NCI-H460 (cell line): ENCODE data around the gene IL5RA. TPM values are rescaled to one million over a fixed set of nuclear protein-coding genes. Genes with fewer than 3 reads are reported as not detected.
A peak's percentile ranks its signal among the peaks of the same experiment; 100 is the strongest.

ENCODE experiments used
- DNase-seq: peaks from one replicate; pipeline ENCODE4 v3.0.0-alpha.2; 2016; ENCODE audit warnings: low read depth; ENCODE audit errors: extremely low read depth
- polyA plus RNA-seq: library from polyadenylated mRNA; depleted of rRNA; stranded (reverse); fragments of >200 nt; gene quantifications from 2 replicates; pipeline ENCODE4 v1.2.3, GENCODE V29; 2014; cell fraction: nucleus; rRNA removed
- total RNA-seq: library from RNA; depleted of rRNA; stranded (reverse); fragments of >200 nt; shearing (Covaris generic); gene quantifications from 2 replicates; pipeline ENCODE4 v1.2.3, GENCODE V29; 2014; rRNA removed

Gene IL5RA, protein sequence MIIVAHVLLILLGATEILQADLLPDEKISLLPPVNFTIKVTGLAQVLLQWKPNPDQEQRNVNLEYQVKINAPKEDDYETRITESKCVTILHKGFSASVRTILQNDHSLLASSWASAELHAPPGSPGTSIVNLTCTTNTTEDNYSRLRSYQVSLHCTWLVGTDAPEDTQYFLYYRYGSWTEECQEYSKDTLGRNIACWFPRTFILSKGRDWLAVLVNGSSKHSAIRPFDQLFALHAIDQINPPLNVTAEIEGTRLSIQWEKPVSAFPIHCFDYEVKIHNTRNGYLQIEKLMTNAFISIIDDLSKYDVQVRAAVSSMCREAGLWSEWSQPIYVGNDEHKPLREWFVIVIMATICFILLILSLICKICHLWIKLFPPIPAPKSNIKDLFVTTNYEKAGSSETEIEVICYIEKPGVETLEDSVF
- 0.06 TPM in 1 of 2 replicates, not detected in the other for total RNA-seq
- polyA plus RNA-seq = 0.03 TPM in 1 of 2 replicates, not detected in the other

DNA sequence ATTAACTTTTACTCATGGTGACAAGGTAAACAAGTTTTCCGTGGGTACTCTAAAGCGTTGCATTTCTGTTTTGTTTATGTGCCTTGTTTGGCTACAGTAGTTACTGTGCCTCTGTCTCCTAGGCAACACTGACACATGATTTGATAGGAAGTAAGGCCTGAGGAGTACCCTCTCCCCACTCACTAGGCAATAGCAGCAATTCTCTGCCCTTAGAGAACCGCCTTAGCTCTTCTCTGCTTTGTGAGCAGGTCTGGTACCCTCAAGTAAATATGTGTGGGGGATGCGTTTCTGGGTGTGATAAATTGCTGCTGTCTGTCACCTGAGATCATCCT is at the start of gene IL5RA:
IL5RA (minus strand) TSS at position 76 of the 332 bp plus-strand sequence. CDS start 5,390 bp downstream, outside the sequence.
- DNase-seq = no peak

DNA sequence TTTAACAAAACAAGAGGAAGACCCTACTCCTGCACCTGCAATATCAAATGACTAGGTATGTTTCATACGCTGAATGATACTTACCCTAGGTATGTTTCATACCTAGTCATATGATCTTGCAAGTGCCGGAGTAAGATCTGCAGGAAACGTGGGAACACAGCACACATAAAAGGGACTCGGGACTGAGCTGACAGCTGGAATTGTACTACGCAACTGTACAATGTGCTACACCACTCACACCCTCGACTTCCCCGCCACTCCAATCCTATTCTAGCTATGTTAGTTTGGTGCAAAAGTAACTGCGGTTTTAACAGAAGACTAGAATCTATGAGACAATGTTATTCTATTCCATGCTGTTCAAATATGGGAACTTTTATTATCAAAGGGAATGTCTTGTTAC is 47.3 kb upstream of the IL5RA start:
- DNase-seq = no peak

DNA sequence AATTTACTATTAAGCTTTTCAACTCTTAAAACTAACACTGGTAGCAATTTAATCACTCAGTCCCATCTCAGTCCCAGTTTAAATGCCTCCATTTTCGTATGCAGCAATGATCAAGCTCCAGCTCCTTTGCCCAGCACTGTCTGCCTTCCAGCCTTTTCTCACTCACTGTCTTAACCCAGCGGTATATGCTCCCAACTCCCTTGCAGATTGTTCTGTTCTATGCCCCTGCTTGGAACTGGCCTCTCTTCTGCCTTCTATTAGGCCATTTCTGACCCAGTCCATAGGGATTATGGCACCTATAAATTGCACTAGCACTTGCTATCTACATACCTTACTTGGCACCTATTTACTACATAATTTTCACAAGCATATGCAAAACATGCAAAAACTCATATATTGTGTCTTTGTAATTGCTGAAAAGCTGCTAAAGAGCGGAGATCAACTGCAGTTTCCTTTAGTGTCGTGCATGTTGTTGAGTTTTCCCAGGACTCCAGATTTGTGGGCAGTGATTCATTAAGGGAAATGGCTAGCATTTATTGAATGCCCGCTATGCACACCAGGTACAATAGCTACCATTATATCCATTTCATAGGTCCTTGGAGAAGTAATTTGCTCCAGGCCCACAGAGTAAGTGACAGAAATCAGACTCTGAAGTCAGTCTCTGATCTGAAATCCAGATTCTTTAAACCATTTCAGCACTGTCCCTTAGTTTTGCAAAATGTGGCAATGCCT is 44.9 kb upstream of the IL5RA start:
- no peak for DNase-seq

DNA sequence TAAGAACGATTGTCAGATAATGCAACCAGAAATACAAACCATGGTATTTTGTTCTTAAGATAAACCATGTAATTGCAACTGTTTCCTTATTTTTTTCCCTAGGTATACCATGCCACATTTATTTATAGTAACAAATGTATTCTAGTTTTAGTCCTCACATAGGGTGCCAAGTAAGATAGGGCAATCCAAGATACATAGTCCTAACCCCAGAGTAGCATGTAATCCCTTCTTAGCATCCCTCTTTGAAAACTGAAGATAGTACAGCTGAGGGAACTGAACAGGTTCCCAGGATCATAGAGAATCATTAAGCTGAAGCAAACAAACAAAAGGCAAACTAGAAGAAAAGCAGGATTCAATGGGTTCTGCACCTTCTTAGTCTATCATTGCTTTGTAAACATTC is 41.3 kb upstream of the IL5RA start:
- no peak for DNase-seq

DNA sequence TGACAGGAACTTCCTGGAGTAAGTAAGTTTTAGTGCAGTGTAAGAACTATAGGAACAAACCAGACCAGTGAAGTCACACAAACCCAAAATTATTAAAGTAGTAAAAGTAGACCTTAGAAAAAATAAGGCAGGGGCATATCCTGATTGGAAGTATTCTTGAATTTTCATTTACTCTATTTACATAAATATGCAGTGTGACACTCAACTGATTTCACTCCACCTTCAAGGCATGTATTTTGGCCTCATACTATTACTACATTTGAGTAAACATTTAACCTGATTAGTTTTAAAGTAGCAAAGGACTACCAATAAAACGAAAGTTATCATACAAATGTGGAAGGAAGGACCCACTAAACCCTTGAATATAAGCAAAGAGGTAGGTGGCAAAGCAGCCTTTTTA is 39.4 kb upstream of the IL5RA start:
- DNase-seq = no peak

DNA sequence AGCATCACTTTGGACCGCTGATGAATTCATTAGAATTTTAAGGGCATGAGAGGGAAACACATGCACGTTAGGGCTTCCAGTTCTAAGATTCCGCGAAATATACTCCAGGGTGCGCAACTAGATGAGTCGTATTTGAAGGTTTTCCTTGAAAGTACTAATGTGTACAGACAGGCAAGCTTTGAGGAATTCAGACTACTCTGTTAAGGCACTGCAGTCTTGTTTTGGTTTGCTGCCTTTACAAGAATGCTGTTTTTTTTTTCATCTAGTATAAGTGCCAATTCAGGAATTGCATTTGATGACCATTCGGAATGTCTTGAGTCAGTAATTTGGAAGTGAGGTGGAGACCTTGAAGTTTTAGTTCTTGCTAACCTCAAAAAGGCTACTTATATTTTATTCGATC is 35.7 kb upstream of the IL5RA start:
- DNase-seq = no peak

DNA sequence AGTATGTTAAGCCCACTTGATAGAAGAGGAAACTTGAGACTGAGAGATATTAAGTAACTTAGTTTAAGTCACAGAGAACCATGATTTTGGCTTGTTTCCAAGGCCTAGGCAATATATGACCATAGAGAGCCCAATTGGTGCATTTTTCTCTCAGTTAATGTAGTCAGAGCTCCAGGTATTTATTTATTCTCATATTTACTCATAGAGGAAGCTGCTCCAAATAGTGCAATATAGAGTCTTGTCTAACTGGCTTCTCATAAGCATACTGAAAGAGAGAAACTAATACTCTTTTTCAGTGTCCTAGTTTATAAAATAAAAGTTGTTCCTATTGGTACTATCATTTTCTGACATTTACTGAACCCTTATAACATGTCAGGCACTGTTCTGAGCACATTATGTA is 31.8 kb upstream of the IL5RA start:
- DNase-seq = no peak

DNA sequence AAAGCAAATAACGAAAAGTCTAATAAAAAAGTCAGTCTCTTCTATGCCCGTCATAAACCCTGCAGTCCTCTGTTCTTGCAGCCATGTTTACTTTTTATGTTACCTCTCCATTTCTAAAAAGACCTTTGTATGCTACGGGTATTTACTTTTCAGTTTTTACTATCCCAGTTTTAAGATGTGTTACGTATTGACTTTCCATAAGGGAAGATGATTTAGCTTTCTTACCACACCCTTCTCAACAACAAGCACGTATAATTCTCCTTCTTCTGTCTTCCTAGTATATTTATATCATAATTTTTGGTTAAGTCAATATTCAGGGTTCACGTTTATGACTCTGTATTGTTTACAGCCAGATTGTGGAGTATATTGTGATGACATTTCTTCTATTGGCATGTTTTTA is 27.4 kb upstream of the IL5RA start:
- no peak for DNase-seq

DNA sequence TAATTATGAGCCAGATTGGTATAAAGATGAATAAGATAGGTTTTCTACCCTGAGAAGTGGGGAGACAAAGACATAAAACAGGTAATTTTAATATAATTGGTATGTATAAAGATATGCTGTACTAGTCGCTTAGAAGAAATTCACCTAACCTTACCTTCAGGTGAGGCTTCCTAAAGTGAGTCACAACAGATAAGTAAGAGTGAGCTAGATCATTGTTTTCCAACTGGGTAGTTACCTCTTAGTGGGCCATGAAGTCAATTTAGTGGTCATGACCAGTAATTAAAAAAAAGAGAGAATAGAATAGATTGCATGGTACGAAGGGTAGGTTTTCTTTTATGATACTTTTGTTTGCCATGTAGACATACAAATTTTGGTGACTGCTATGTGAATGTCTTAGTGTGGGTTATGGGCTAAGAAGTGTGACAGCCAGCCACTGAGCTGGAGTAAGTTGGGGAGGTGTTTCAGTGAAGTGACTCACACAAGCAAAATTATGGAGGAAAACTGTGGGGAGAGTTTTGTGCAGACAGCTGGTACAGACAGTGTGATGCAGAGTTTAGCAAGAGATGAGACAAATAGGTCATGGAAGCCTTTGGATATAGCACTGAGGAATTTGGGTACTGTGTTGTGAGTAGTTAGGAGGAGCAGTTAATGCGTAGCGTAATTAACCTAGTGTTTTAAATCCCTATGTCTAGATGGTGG is 24.7 kb upstream of the IL5RA start:
- DNase-seq = no peak

DNA sequence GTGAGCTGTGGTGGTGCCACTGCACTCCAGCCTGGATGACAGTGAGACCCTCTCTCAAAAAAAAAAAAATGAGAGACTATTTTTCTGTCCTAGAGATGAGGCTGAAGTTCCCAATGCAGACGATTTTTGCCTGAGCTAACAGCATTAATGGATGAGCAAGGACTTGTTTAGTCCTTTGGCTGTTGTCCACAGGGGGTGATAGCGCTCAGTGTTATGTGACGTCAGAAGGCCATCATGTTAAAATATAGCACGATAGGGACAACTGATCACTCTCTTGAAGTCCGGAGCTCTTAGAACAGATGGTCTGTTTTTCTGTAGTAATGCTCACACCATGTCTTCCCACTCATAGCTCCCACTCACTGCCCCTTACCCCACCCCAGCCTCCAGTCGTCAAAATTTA is 23.3 kb upstream of the IL5RA start:
- DNase-seq = no peak

DNA sequence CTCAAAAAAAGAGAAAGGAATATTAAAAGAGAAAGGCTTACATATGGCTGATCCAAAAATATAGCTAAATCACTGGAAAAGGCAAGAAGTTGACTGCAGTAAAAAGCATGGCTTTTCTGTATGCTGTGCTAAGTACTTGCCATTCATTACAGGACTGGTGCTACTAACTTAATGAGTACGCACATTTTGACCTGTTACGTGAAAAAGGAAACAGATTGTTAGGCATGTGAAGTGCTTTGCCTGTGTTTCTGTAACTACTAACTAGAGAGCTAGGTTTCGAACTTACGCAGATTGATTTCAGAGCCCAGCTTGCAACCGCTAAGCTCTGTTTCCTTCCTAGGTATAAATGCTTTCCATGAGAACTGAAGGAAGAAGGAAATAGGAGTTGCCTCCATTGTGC is 19.4 kb upstream of the IL5RA start:
- no peak for DNase-seq

DNA sequence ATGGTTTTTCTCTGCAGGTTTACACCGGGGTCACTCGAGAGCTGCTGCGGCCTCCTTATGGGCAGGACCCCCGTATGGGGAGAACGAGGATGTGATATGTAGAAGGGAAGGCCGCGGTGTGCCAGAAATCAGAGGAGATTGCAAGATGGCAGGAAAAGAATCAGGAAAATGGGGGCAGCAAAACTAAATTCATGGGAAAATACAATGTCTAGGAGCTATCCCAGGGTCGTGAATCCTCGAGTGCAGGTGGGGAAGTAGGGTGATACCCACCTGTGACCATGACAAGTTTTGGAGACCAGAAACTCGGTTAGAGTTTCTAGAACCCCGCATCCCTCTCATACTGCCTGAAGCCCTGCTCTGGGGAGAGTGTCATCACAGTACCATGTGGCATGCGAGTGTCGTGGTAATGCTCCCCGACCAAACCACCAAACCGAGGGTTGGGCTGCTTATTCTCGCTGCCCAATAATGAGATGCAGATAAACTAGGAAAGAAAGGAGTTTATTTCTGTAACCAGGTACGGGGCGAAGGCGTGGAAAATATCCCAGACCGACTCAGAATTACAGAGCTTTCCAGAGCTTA is 17.3 kb upstream of the IL5RA start:
- DNase-seq = peak; percentile 7

DNA sequence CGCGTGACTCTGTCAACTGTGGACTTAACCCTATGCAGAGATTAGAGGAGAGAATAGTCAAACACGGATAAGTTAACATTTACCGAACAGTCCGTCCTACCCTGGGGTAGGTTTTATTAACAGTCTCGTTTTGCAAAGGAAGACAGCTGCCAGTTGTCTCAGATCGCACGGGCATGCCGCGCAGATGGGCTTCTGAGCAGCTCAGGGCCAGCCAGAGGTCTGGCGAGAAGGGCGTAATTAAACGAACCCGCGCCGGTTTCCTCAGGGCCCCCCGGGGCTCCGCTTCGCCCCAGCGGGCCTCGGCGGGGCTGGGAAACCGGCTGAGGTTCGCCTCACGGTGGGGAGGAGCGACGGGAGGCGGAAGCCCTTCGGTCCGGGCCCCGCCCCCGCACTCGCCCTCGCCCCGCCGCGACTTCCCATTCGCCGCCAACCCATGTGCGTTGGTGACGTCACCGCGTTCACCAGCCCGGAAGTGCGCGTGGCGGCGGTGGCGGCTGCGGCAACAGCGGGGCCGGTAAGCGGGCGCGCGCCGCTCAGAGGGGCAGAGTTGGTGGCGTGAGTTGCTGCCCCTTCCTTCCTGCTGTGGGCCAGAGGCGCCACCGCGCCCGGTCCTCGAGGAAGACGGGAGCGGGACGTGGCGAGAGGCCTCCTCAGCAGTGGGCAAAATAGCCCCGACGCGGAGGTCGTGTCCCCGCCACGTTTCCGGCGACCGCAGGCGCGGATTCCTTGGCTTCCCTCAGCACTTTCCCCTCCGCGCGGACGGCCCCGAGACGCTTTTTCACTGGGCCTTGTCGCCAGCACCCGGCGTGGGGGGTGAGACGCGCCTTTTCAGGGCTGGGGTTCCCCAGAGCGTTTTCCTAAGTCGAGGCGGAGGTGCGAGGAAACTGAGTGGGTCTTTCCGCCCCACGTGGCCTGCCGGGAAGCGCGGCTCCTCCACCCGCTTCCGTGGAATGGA is 16.6 kb upstream of the IL5RA start, which contains the start of gene TRNT1:
TRNT1 (plus strand) TSS at position 464 of the 955 bp plus-strand sequence. CDS start 2,101 bp downstream, outside the sequence.
- peak; percentile 89 for DNase-seq

DNA sequence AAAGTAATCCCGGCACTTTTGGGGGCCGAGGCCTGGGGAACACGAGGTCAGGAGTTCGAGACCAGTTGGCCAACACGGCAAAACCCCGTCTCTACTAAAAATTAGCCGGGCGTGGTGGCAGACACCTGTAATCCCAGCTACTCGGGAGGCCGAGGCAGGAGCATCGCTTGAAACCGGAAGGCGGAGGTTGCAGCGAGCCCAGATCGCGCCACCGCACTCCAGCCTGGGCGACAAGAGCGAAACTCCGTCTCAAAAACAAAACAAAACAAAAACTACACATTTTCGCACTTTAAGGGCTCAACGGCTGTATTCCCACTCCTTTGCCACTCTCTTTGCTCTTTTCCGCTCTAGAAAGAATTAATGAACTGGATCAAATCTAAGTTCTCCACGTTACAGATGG is 15.8 kb upstream of the IL5RA start:
- DNase-seq = no peak

DNA sequence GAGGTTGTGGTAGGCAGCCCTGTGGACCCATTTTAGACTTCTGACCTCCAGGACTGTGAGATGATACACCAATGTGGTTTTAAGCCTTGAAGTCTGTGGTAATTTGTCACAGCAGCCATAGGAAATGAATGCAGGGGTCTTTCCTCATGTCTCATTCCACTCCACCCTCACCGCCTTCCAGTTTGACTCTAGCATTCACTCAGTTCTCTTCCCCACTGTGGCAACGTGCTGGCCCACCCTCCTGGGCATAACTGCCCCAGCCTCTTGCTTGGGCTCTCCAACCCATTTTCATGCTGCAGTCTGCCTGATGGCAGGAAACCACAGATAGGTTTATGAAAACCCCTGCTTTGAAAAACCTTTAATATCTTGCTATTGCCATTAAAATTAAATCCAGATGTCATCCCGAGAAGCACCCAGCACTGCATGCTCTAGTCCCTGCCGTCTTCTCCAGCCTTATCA is 9.2 kb upstream of the IL5RA start:
- no peak for DNase-seq

DNA sequence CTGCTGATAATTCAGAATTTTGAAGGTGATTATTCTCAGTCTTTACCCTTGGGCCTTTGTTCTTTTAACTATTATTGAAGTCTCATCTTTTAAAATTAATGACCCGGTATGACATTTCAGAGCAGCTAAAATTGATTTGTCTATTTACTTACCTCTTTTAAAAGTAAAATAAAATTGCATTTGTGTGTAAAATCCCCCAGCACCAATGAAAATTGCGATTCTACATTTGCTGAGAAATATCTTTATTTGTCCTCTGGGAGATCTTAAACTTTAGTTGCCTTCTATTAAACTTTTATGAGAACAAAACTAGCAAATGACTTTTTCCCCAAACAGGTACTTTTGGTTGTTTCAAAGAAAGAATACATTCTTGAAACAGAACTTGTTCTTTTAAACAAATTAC is 7.5 kb upstream of the IL5RA start:
- no peak for DNase-seq

DNA sequence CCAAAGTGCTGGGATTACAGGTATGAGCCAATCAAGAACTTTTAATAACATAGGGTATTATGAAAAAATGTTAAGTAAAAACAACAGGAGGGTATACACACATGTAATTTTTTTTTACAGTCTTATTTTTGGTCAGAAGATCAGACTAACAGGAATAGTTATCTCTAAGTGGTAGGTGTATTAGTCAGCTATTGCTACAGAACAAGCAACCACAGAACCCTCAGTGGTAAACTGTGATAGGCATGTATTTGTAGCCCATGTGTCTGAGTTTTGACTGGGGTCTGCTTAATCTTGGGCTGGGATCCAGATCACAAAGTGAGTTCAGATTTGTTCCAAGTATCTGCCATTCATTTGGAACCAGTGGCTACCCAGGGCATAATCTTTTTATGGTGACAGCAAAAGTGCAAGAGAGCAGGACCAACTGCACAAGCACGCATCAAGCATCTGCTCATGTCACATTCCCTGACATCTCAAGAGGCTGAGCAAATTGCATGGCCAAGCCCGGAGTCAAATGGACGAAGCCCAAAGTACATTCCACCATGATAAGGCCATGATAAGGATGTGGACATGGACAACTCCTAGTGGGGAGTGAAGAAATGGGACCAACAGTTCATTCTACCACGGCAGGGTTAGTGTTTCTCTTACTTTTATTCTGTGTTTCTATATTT is 3.0 kb upstream of the IL5RA start:
- DNase-seq = no peak

DNA sequence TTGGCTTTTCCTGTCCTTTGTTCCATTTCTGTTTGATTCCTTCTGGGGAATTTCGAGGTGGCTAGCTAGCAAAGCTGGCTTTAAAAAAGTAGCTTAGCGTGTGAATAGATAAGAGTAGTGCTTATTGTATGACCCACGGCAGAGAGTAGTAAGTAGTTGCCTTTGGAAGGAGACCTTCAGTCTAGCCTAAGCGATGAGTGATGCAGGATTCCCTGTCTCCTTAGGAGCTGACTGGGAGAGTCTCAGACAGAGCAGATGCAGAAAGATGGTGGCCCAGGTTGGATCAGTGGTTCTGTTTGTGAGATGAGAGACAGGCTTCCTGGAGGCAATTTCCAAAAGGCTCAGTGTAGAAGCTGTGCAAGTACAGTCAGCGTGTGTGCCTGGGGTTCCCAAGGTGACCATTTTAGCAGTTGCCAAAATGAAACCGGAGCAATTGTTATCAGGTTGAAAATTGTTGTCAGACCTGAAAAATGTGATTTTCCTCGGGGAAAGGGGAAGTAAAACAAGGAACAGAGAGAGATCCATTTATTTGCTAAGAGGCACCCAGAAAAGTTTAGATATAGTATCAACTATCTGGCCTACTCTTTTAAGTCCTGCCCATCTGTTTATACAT is 681 bp upstream of the IL5RA start:
- no peak for DNase-seq
